Forelimb muscle (tissue), 1 donor: Measurements from ENCODE around the gene SLC48A1. TPM values are rescaled to one million over a fixed set of nuclear protein-coding genes. Genes with fewer than 3 reads are reported as not detected.

Source experiments
- DNase-seq: peaks from one replicate; pipeline ENCODE4 v3.0.0-alpha.2; 2013; ENCODE audit warnings: low read depth
- polyA plus RNA-seq: library from polyadenylated mRNA; unstranded; fragments of 120-200 nt; gene quantifications from one replicate; pipeline ENCODE4 v1.2.1, GENCODE V29; 2013; ENCODE audit not compliant: insufficient read length

Gene SLC48A1
- polyA plus RNA-seq, 1 donor, result 11.7 TPM

- no peak for DNase-seq
Measured at GRCh38 chr12:47757840-47758583, 15.0 kb upstream of the SLC48A1 start.

- DNase-seq, result no peak
Measured at GRCh38 chr12:47758584-47758833, 14.5 kb upstream of the SLC48A1 start.

- DNase-seq, result no peak
Measured at GRCh38 chr12:47758834-47759690, 14.0 kb upstream of the SLC48A1 start, which contains the start of gene RAPGEF3. Gene RAPGEF3 (minus strand): TSS chr12:47758880. CDS start chr12:47758556, 324 bp downstream.

GRCh38 chr12:47762850-47763465 lies 10.1 kb upstream of the SLC48A1 start:
- DNase-seq, result no peak

- no peak for DNase-seq
Measured at GRCh38 chr12:47763481-47764346, 9.3 kb upstream of the SLC48A1 start.

- DNase-seq, result no peak
Measured at GRCh38 chr12:47766502-47767215, 6.4 kb upstream of the SLC48A1 start.

- no peak for DNase-seq
Measured at GRCh38 chr12:47767216-47767724, 5.8 kb upstream of the SLC48A1 start.

- no peak for DNase-seq
Measured at GRCh38 chr12:47768323-47768811, 4.7 kb upstream of the SLC48A1 start.

- no peak for DNase-seq
Measured at GRCh38 chr12:47769234-47770085, 3.6 kb upstream of the SLC48A1 start.

- DNase-seq, result no peak
Measured at GRCh38 chr12:47770086-47770726, 2.8 kb upstream of the SLC48A1 start.

- DNase-seq, result no peak
Measured at GRCh38 chr12:47771304-47771703, 1.7 kb upstream of the SLC48A1 start.

- no peak for DNase-seq
Measured at GRCh38 chr12:47772094-47772660, 861 bp upstream of the SLC48A1 start.

GRCh38 chr12:47772738-47773061 lies 338 bp upstream of the SLC48A1 start:
- DNase-seq, result no peak

- DNase-seq, result no peak
Measured at GRCh38 chr12:47773858-47774580, 981 bp downstream of the SLC48A1 start.

GRCh38 chr12:47774663-47775062 lies 1.6 kb downstream of the SLC48A1 start:
- DNase-seq, result no peak

- DNase-seq, result no peak
Measured at GRCh38 chr12:47775100-47775911, 2.3 kb downstream of the SLC48A1 start.

- DNase-seq, result no peak
Measured at GRCh38 chr12:47776471-47777143, 3.6 kb downstream of the SLC48A1 start.
